IMR-90 (cell line): ENCODE results near the gene NPRL2. TPM values are rescaled to one million over a fixed set of nuclear protein-coding genes. Genes with fewer than 3 reads are reported as not detected.

Source experiments
- ATAC-seq: fragments of 200-7000 bp; cut with Tn5 transposase; 2 replicates; pipeline ENCODE4 v1.9.1; 2020; ENCODE audit warnings: low read depth, mild to moderate bottlenecking, moderate library complexity
- BruUV-seq: library from RNA; stranded (reverse); fragments of 400-500 nt; replicated peaks from 2 replicates; lab custom pipeline; 2021; lab: Mats Ljungman, UMichigan
- CTCF ChIA-PET: fragments of 300-600 bp; formaldehyde crosslinking; extraction: SDS; loops from one replicate; lab custom pipeline; 2021; ENCODE audit warnings: antibody characterized with exemption; lab: Yijun Ruan, JAX
- POLR2A ChIA-PET: fragments of 300-600 bp; sonication (Branson Sonifier 250); formaldehyde crosslinking; loops from one replicate; lab custom pipeline; 2022; ENCODE audit warnings: antibody characterized with exemption; ENCODE audit not compliant: unreplicated experiment; lab: Charles Lee
- DNase-seq: peaks from one replicate; pipeline ENCODE4 v3.0.0; 2013
- H2AFZ ChIP-seq: replicated peaks from 2 replicates; pipeline ENCODE3; 2013; ENCODE audit warnings: low read length, mild to moderate bottlenecking; ENCODE audit not compliant: poor library complexity
- H2AK5ac ChIP-seq: 2 replicates; pipeline ENCODE4 v1.6.1; 2013; ENCODE audit warnings: low read depth, low read length, inconsistent platforms
- H2AK9ac ChIP-seq: replicated peaks from 2 replicates; pipeline ENCODE3; 2013; ENCODE audit warnings: mild to moderate bottlenecking, low read depth, low read length, moderate library complexity; ENCODE audit not compliant: poor library complexity
- H2BK120ac ChIP-seq: 2 replicates; pipeline ENCODE4 v1.6.1; 2013; ENCODE audit warnings: low read depth, low read length, inconsistent platforms
- H2BK15ac ChIP-seq: 3 replicates; pipeline ENCODE4 v1.6.1; 2013; ENCODE audit warnings: low read depth, low read length, inconsistent platforms
- H2BK20ac ChIP-seq: 2 replicates; pipeline ENCODE4 v1.6.1; 2013; ENCODE audit warnings: low read depth, mild to moderate bottlenecking, inconsistent platforms, low read length, moderate library complexity
- H2BK5ac ChIP-seq: 2 replicates; pipeline ENCODE4 v1.6.1; 2013; ENCODE audit warnings: mild to moderate bottlenecking, low read depth, low read length, inconsistent platforms; ENCODE audit not compliant: poor library complexity, severe bottlenecking
- H3K14ac ChIP-seq: replicated peaks from 2 replicates; pipeline ENCODE4 v1.6.1; 2013; ENCODE audit warnings: low read depth, low read length, inconsistent platforms
- H3K18ac ChIP-seq: 2 replicates; pipeline ENCODE4 v1.6.1; 2013; ENCODE audit warnings: low read depth, low read length, control low read depth
- H3K23ac ChIP-seq: 2 replicates; pipeline ENCODE4 v1.6.1; 2013; ENCODE audit warnings: low read depth, low read length, inconsistent platforms
- H3K27ac ChIP-seq: 2 replicates; pipeline ENCODE4 v1.5.1; 2013; ENCODE audit warnings: mild to moderate bottlenecking, control low read depth, low read length; ENCODE audit not compliant: insufficient read depth
- H3K27me3 ChIP-seq: 2 replicates; pipeline ENCODE4 v1.6.1; 2013; ENCODE audit warnings: low read length; ENCODE audit not compliant: control insufficient read depth, insufficient read depth
- H3K36me3 ChIP-seq: 2 replicates; pipeline ENCODE4 v1.6.1; 2013; ENCODE audit warnings: low read length, mixed read lengths; ENCODE audit not compliant: control insufficient read depth, insufficient read depth
- H3K4ac ChIP-seq: 2 replicates; pipeline ENCODE4 v1.6.1; 2013; ENCODE audit warnings: low read depth, low read length, inconsistent platforms
- H3K4me1 ChIP-seq: 2 replicates; pipeline ENCODE4 v1.6.1; 2013; ENCODE audit warnings: low read length, mixed read lengths; ENCODE audit not compliant: control insufficient read depth, insufficient read depth
- H3K4me2 ChIP-seq: 2 replicates; pipeline ENCODE4 v1.6.1; 2013; ENCODE audit warnings: low read depth, mild to moderate bottlenecking, control low read depth, low read length, moderate library complexity
- H3K4me3 ChIP-seq: 2 replicates; pipeline ENCODE4 v1.5.1; 2013; ENCODE audit warnings: low read depth, mild to moderate bottlenecking, control low read depth, low read length, moderate library complexity; ENCODE audit not compliant: insufficient read depth
- H3K56ac ChIP-seq: 2 replicates; pipeline ENCODE4 v1.6.1; 2013; ENCODE audit warnings: low read length, inconsistent platforms; ENCODE audit not compliant: insufficient read depth; ENCODE audit errors: extremely low read depth
- H3K79me1 ChIP-seq, 2 experiments: 2 replicates each; pipeline ENCODE4 v1.6.1; 2013; ENCODE audit warnings: low read length in 2 of 2, inconsistent platforms in 1 of 2, low read depth in 1 of 2
- H3K9ac ChIP-seq: 2 replicates; pipeline ENCODE4 v1.6.1; 2013; ENCODE audit warnings: low read depth, low read length, control low read depth
- H3K9me1 ChIP-seq: 2 replicates; pipeline ENCODE4 v1.6.1; 2013; ENCODE audit warnings: low read length, inconsistent platforms; ENCODE audit not compliant: insufficient read depth
- H3K9me3 ChIP-seq: 2 replicates; pipeline ENCODE4 v1.6.1; 2013; ENCODE audit warnings: low read length; ENCODE audit not compliant: control insufficient read depth, insufficient read depth
- H4K20me1 ChIP-seq: 2 replicates; pipeline ENCODE4 v1.6.1; 2013; ENCODE audit warnings: low read length, inconsistent platforms; ENCODE audit not compliant: insufficient read depth
- H4K5ac ChIP-seq: 2 replicates; pipeline ENCODE4 v1.6.1; 2013; ENCODE audit warnings: mild to moderate bottlenecking, low read depth, low read length, control low read depth
- H4K8ac ChIP-seq, 2 experiments: 2 replicates each; pipeline ENCODE4 v1.6.1; 2013; ENCODE audit warnings: low read depth in 2 of 2, low read length in 2 of 2, control low read depth in 1 of 2, inconsistent platforms in 1 of 2
- H4K91ac ChIP-seq: 2 replicates; pipeline ENCODE4 v1.6.1; 2013; ENCODE audit warnings: low read depth, low read length, inconsistent platforms; ENCODE audit not compliant: insufficient read depth
- CEBPB ChIP-seq: IDR thresholded peaks from 2 replicates; pipeline ENCODE4 v1.6.1; 2012; ENCODE audit warnings: low read depth, low read length, improper control_type of control experiment
- MXI1 ChIP-seq: IDR thresholded peaks from 2 replicates; pipeline ENCODE4 v1.6.1; 2012; ENCODE audit warnings: low read depth, mild to moderate bottlenecking, low read length, moderate library complexity, borderline replicate concordance
- WGBS, 2 experiments: methylation state at CpG; one replicate each; pipeline versions ENCODE4 v1.1.5 to v1.1.7; 2013; ENCODE audit warnings: missing lambda C conversion rate in 2 of 2; ENCODE audit not compliant: insufficient read length in 1 of 2; ENCODE audit errors: extremely low coverage in 2 of 2; 5-methylcytosine and 5-hydroxymethylcytosine counted together
- dilution Hi-C: fragments of 300-500 bp; cut with HindIII; formaldehyde crosslinking; loops from one replicate; pipeline ENCODE4 v1.14.3; 2018; ENCODE audit warnings: low sequenced_read_pairs; ENCODE audit not compliant: unreplicated experiment
- in situ Hi-C: fragments of 300-500 bp; cut with MboI; formaldehyde crosslinking; loops from 3 replicates; pipeline ENCODE4 v1.14.3; 2019; ENCODE audit warnings: low sequenced_read_pairs, inconsistent platforms, mixed read lengths
- intact Hi-C: fragments of 100-400 bp; cut with micrococcal nuclease; formaldehyde crosslinking; loops from 2 replicates; pipeline ENCODE4 v1.10.0; 2022
- polyA plus RNA-seq, 3 experiments: library from polyadenylated mRNA; depleted of rRNA; stranded (reverse); fragments of >200 nt; gene quantifications; 2 replicates each; pipeline ENCODE4 v1.2.3, GENCODE V29; 2012; ENCODE audit warnings: low replicate concordance in 1 of 3
- total RNA-seq: library from RNA; depleted of rRNA; stranded (reverse); fragments of >200 nt; gene quantifications from 2 replicates; pipeline ENCODE4 v1.2.3, GENCODE V29; 2012

Gene NPRL2
- total and polyA plus RNA-seq, 2 of the 4 experiments (the other 2 are of a cell fraction): 38.3 to 38.7 TPM

DNA sequence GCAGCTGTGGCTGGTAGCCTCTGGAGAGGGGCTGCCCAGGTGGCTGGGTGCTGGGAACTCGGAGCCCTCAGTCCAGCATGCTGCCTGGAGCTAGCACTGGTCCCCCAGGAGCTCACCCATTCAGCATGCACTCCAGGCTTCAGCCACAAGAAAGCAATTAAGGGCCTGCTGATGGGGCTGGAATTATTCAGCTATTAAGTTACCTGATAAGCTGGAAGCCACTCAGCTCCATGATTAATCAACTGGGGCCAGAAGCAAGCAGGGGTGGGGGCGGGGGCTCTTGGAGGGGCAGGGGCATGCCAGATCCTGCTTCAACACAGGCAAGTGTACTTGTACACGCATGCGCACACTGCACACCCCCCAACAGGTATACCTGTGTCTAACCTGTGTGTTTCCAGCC is 30.8 kb upstream of the NPRL2 start:
- dilution Hi-C loops: no loop called here
- Histone ChIP-seq H3K4me1 (no peaks in the 10 kb centered on the region), H3K56ac (no peak overlapping the region), H4K20me1 (no peaks in the 10 kb centered on the region), H2AK9ac (no peak overlapping the region), H3K27ac (no peak overlapping the region), H3K4me3 (no peak overlapping the region), H3K4me2 (no peak overlapping the region), H2BK15ac (no peak overlapping the region), H3K9ac (no peak overlapping the region), H4K8ac (no peak overlapping the region), H3K9me3 (no peaks in the 10 kb centered on the region), H3K4ac (no peak overlapping the region), H3K14ac (no peak overlapping the region), H3K18ac (no peak overlapping the region), H2BK120ac (no peak overlapping the region), H3K36me3 (no peaks in the 10 kb centered on the region), H3K27me3 (peaks cover 34% of the 10 kb centered on the region), H3K9me1 (no peaks in the 10 kb centered on the region), H4K91ac (no peak overlapping the region), H2BK5ac (no peak overlapping the region), H3K79me1 (no peaks in the 10 kb centered on the region), H2AFZ (no peak overlapping the region), H2AK5ac (no peak overlapping the region), H4K5ac (no peak overlapping the region), H2BK20ac (no peak overlapping the region), H3K23ac (no peak overlapping the region)
- in situ Hi-C loops: no loop called here
- BruUV-seq: no TSS peak
- no CpG with 5 or more reads among the region's 4 CpGs for WGBS, 2 experiments
- ATAC-seq (no peak), DNase-seq (no peak)
- TF ChIP-seq CEBPB: no peak
- TF ChIP-seq MXI1: no peak
- POLR2A ChIA-PET: interaction anchor here (0.6 kb wide), 1 partner anchor 29 kb away, joined by 14 read pairs; no protein-coding TSS in a partner anchor
- intact Hi-C loops: no loop called here
- CTCF ChIA-PET: no interaction called here
